Fibroblast of lung (primary cell): Measurements from ENCODE around the gene SLC38A3. TPM values are rescaled to one million over a fixed set of nuclear protein-coding genes. Genes with fewer than 3 reads are reported as not detected.

Source experiments
- DNase-seq, 2 donors: peaks; one replicate each; pipeline versions ENCODE4 v3.0.0 to v3.0.0-alpha.2; 2010; ENCODE audit warnings: low read depth in 2 of 2
- H2AFZ ChIP-seq: 2 replicates; pipeline ENCODE4 v1.5.1; 2012; ENCODE audit warnings: low read length, control low read depth, inconsistent platforms
- H3K27ac ChIP-seq: 2 replicates; pipeline ENCODE4 v1.5.1; 2011; ENCODE audit warnings: low read length, control low read depth; ENCODE audit not compliant: insufficient read depth
- H3K27me3 ChIP-seq: 2 replicates; pipeline ENCODE4 v1.5.1; 2011; ENCODE audit warnings: mild to moderate bottlenecking, low read length; ENCODE audit not compliant: control insufficient read depth, insufficient read depth
- H3K36me3 ChIP-seq: 2 replicates; pipeline ENCODE4 v1.5.1; 2011; ENCODE audit warnings: low read length; ENCODE audit not compliant: control insufficient read depth, insufficient read depth
- H3K4me1 ChIP-seq: 2 replicates; pipeline ENCODE4 v1.5.1; 2011; ENCODE audit warnings: low read length; ENCODE audit not compliant: control insufficient read depth, insufficient read depth; ENCODE audit errors: extremely low read depth
- H3K4me2 ChIP-seq: 2 replicates; pipeline ENCODE4 v1.5.1; 2011; ENCODE audit warnings: low read length, control low read depth; ENCODE audit not compliant: insufficient read depth; ENCODE audit errors: extremely low read depth
- H3K4me3 ChIP-seq, 4 experiments: fragments of 200-600 bp in 1 of 4; sonication (generic) in 1 of 4; replicated peaks in 1 of 4; 2 replicates each; pipeline ENCODE4 v1.5.1; 2011 to 2016; ENCODE audit warnings: low read length in 4 of 4, low read depth in 3 of 4, mild to moderate bottlenecking in 3 of 4, control low read depth in 2 of 4, inconsistent platforms in 1 of 4, mixed read lengths in 1 of 4; ENCODE audit not compliant: insufficient read depth in 1 of 4; ENCODE audit errors: control extremely low read depth in 1 of 4
- H3K79me2 ChIP-seq: 2 replicates; pipeline ENCODE4 v1.5.1; 2012; ENCODE audit warnings: mild to moderate bottlenecking, low read length, inconsistent platforms; ENCODE audit not compliant: control insufficient read depth, insufficient read depth
- H3K9ac ChIP-seq: 2 replicates; pipeline ENCODE4 v1.5.1; 2011; ENCODE audit warnings: mild to moderate bottlenecking, low read length, control low read depth; ENCODE audit not compliant: insufficient read depth
- H3K9me3 ChIP-seq: 2 replicates; pipeline ENCODE4 v1.5.1; 2012; ENCODE audit warnings: low read depth, low read length; ENCODE audit not compliant: control insufficient read depth, insufficient read depth
- H4K20me1 ChIP-seq: 2 replicates; pipeline ENCODE4 v1.5.1; 2011; ENCODE audit warnings: low read length; ENCODE audit not compliant: control insufficient read depth, insufficient read depth; ENCODE audit errors: extremely low read depth
- CTCF ChIP-seq, 2 donors: IDR thresholded peaks in 1 of 2; conservative IDR thresholded peaks in 1 of 2; 1 replicate in 1 of 2; 2 replicates in 1 of 2; pipeline ENCODE4 v1.5.1; 2011 to 2012; ENCODE audit warnings: low read length in 2 of 2, control low read depth in 1 of 2, inconsistent platforms in 1 of 2, low read depth in 1 of 2, mild to moderate bottlenecking in 1 of 2
- EZH2 ChIP-seq: IDR thresholded peaks from 2 replicates; pipeline ENCODE4 v1.5.1; 2012; ENCODE audit warnings: low read length, control low read depth, mild to moderate bottlenecking; ENCODE audit errors: missing control alignments
- polyA plus RNA-seq, 2 donors: library from polyadenylated mRNA; depleted of rRNA in 1 of 2; stranded (reverse) in 1 of 2; unstranded in 1 of 2; fragments of >200 nt; gene quantifications; 2 replicates each; pipeline ENCODE4 v1.2.1, GENCODE V29; 2011 to 2012; ENCODE audit warnings: missing spikeins in 1 of 2
- total RNA-seq: library from RNA; depleted of rRNA; stranded (reverse); fragments of >200 nt; gene quantifications from 2 replicates; pipeline ENCODE4 v1.2.1, GENCODE V29; 2014

Gene SLC38A3
- total and polyA plus RNA-seq, 2 donors (not counting 1 experiment from before 2014, with no cell fraction given): 0.02 TPM; not detected in 1

GRCh38 chr3:50173685-50174516 lies 31.2 kb upstream of the SLC38A3 start:
- no peak for DNase-seq
- no peaks in the 10 kb centered on the region for H4K20me1 ChIP-seq
- TF ChIP-seq CTCF (conservative IDR thresholded peaks at IDR 0.05 in 1 of 2, IDR thresholded peaks at IDR 0.05 in 1 of 2; ENCODE audit: low read depth in 1 of 2, low read length in 2 of 2) (no peak), EZH2 (no peak)
- H3K4me1 ChIP-seq: no peaks in the 10 kb centered on the region
- H3K9me3 ChIP-seq: no peaks in the 10 kb centered on the region
- no peaks in the 10 kb centered on the region for H3K36me3 ChIP-seq
- H2AFZ ChIP-seq: no peak overlapping the region
- H3K9ac ChIP-seq: no peak overlapping the region
- no peaks in the 10 kb centered on the region for H3K79me2 ChIP-seq
- H3K27me3 ChIP-seq: no peaks in the 10 kb centered on the region
- H3K4me2 ChIP-seq: no peak overlapping the region
- no peak overlapping the region for H3K27ac ChIP-seq
- no peak overlapping the region for H3K4me3 ChIP-seq

GRCh38 chr3:50174517-50174895 lies 30.6 kb upstream of the SLC38A3 start:
- no peak overlapping the region for H3K9ac ChIP-seq

More at GRCh38 chr3:50174517-50174895, 30.6 kb upstream of the SLC38A3 start:
- Histone ChIP-seq H3K9me3 (no peaks in the 10 kb centered on the region), H3K4me1 (no peaks in the 10 kb centered on the region), H3K27me3 (no peaks in the 10 kb centered on the region), H3K27ac (no peak overlapping the region), H3K4me3 (no peak overlapping the region), H4K20me1 (no peaks in the 10 kb centered on the region), H2AFZ (no peak overlapping the region), H3K79me2 (no peaks in the 10 kb centered on the region), H3K36me3 (no peaks in the 10 kb centered on the region), H3K4me2 (no peak overlapping the region)
- no peak for DNase-seq
- no peak for TF ChIP-seq EZH2
- TF ChIP-seq CTCF (conservative IDR thresholded peaks at IDR 0.05 in 1 of 2, IDR thresholded peaks at IDR 0.05 in 1 of 2; ENCODE audit: low read depth in 1 of 2, low read length in 2 of 2): no peak
